SU-DHL-6 (cell line): Measurements from ENCODE around the gene GRID2.
"Not testable (repeated sequence)": the region's sequence is repeated elsewhere in the genome, so short reads cannot be mapped to it uniquely, and the experiment has no call there.

Source experiments
- H2AFZ ChIP-seq: fragments of 200-600 bp; sonication (generic); 2 replicates; pipeline ENCODE4 v1.6.1; 2014; ENCODE audit warnings: low read depth, mild to moderate bottlenecking, moderate library complexity, mixed read lengths, antibody characterized with exemption, low read length; ENCODE audit not compliant: severe bottlenecking
- H3F3A ChIP-seq: fragments of 200-600 bp; shearing (Covaris generic); 2 replicates; pipeline ENCODE4 v1.6.0; 2016; ENCODE audit warnings: antibody characterized with exemption, mild to moderate bottlenecking; ENCODE audit not compliant: insufficient read depth
- H3K27ac ChIP-seq: fragments of 200-600 bp; sonication (generic); 2 replicates; pipeline ENCODE4 v1.5.1; 2016; ENCODE audit warnings: low read depth, mild to moderate bottlenecking, low read length, moderate library complexity, mixed read lengths
- H3K27me3 ChIP-seq: fragments of 200-600 bp; sonication (generic), shearing (Covaris generic); 2 replicates; pipeline ENCODE4 v1.6.0; 2014; ENCODE audit warnings: mild to moderate bottlenecking, low read length
- H3K36me3 ChIP-seq: fragments of 200-600 bp; sonication (generic); 2 replicates; pipeline ENCODE4 v1.6.1; 2014; ENCODE audit warnings: mild to moderate bottlenecking, low read length, mixed read lengths
- H3K4me2 ChIP-seq: fragments of 300-600, 200-600 bp; shearing (Covaris generic), sonication (generic); 2 replicates; pipeline ENCODE4 v1.6.0; 2014; ENCODE audit warnings: low read length, low read depth, mild to moderate bottlenecking; ENCODE audit not compliant: poor library complexity, severe bottlenecking
- H3K4me3 ChIP-seq: fragments of 200-600 bp; sonication (generic); 2 replicates; pipeline ENCODE4 v1.5.1; 2014; ENCODE audit warnings: antibody characterized with exemption, low read length, mild to moderate bottlenecking, mixed read lengths; ENCODE audit not compliant: insufficient read depth, poor library complexity, severe bottlenecking
- H3K79me2 ChIP-seq: fragments of 200-600 bp; sonication (generic); 2 replicates; pipeline ENCODE4 v1.6.1; 2014; ENCODE audit warnings: mild to moderate bottlenecking, low read length, moderate library complexity; ENCODE audit not compliant: insufficient read depth
- H3K9ac ChIP-seq: fragments of 200-600 bp; sonication (generic); 2 replicates; pipeline ENCODE4 v1.7.0; 2014; ENCODE audit warnings: mild to moderate bottlenecking, low read length
- H3K9me2 ChIP-seq: fragments of 200-600 bp; sonication (generic); replicated peaks from 2 replicates; pipeline ENCODE4 v1.6.1; 2014; ENCODE audit warnings: low read length; ENCODE audit not compliant: insufficient read depth
- H3K9me3 ChIP-seq: fragments of 200-600 bp; sonication (generic); 2 replicates; pipeline ENCODE4 v1.6.1; 2014; ENCODE audit warnings: low read length, mixed read lengths; ENCODE audit not compliant: insufficient read depth
- H4K20me1 ChIP-seq: fragments of 200-600 bp; sonication (generic); 2 replicates; pipeline ENCODE4 v1.6.1; 2014; ENCODE audit warnings: low read depth, mild to moderate bottlenecking, antibody characterized with exemption, low read length, moderate library complexity, mixed read lengths
- EZH2phosphoT487 ChIP-seq: fragments of 200-600 bp; sonication (generic), shearing (Covaris generic); conservative IDR thresholded peaks from 2 replicates; pipeline ENCODE4 v1.6.1; 2018; ENCODE audit warnings: mild to moderate bottlenecking, antibody characterized with exemption, low read length, moderate library complexity, mixed read lengths
- TF ChIP-seq, protein P1 (sequence below): fragments of 200-600 bp; sonication (generic); IDR thresholded peaks from one replicate; pipeline ENCODE4 v1.5.1; 2017; ENCODE audit warnings: antibody characterized with exemption, mild to moderate bottlenecking, low read length, moderate library complexity; ENCODE audit not compliant: insufficient read depth, poor library complexity, severe bottlenecking

Gene GRID2

DNA sequence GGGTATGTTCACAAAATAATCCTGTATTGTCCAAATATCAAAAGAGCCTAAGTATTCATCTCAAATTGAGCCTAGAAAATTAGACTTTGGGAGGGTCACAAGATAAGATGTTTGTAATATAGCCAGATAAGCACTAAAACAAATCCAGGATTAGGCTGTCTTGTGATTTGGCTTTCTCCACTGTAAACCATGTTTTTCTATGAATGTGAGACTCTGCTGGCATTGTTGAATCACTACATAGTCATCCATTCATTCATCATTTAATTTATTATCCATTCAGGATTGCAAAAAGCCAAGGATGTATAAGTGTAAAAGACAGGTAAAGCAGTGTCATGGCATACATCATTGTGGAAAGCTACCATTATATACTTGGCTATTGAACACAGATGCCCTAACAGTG, 148.0 kb downstream of the GRID2 start:
- Histone ChIP-seq H3K4me2 (no peak overlapping the region), H2AFZ (no peak overlapping the region), H3K79me2 (no peaks in the 10 kb centered on the region), H3K9me3 (no peaks in the 10 kb centered on the region), H3K27me3 (no peaks in the 10 kb centered on the region), H3K9ac (no peak overlapping the region), H3K36me3 (no peaks in the 10 kb centered on the region), H3K27ac (no peak overlapping the region), H3K9me2 (no peaks in the 10 kb centered on the region), H3K4me3 (no peak overlapping the region), H3F3A (no peaks in the 10 kb centered on the region), H4K20me1 (no peaks in the 10 kb centered on the region)
- TF ChIP-seq EZH2phosphoT487: no peak

DNA sequence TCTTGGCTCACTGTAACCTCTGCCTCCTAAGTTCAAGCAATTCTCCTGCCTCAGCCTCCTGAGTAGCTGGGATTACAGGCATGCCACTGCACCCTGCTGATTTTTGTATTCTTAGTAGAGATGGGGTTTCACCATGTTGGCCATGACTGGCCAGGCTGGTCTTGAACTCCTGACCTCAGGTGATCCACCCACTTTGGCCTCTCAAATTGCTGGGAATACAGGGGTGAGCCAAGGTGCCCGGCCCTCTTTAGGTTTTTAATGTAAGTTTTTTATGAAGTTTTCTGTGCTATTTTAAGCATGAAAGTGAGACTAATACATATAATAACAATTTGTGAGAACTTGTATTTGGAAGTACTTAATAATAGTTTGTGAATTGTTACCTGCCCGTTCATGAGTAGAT, 148.6 kb downstream of the GRID2 start:
- H3F3A ChIP-seq, H2AFZ ChIP-seq, H3K36me3 ChIP-seq, H3K27me3 ChIP-seq, H3K9me2 ChIP-seq, H3K9me3 ChIP-seq, H3K4me2 ChIP-seq, H3K79me2 ChIP-seq, H4K20me1 ChIP-seq, H3K9ac ChIP-seq, H3K27ac ChIP-seq, H3K4me3 ChIP-seq: not testable (repeated sequence)

DNA sequence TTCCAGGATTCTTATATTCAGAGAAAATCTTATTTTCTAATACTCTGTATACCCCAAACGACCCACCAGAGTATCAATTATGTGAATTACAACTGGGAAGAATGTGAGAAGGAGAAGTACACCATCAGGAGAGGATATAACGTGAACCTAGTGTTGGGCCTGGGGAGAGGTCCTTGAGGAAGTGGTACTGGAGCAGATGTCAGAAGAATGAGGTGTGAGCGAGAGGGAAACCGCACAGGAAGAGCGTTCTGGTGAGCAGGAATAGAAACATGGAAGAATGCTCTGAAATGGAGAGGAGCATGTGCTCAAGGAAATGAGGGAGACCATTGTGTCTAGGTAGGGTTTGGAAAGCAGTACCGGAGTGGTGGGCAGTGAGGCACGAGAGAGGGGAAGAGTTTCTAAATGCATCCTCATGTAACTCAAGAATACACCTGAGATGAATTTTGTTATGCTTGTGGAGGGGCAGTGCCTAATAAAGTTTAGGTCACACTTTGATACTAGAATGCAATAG, 151.6 kb downstream of the GRID2 start:
- no peaks in the 10 kb centered on the region for H3K79me2 ChIP-seq
- H4K20me1 ChIP-seq: no peaks in the 10 kb centered on the region
- TF ChIP-seq, protein P1, sequence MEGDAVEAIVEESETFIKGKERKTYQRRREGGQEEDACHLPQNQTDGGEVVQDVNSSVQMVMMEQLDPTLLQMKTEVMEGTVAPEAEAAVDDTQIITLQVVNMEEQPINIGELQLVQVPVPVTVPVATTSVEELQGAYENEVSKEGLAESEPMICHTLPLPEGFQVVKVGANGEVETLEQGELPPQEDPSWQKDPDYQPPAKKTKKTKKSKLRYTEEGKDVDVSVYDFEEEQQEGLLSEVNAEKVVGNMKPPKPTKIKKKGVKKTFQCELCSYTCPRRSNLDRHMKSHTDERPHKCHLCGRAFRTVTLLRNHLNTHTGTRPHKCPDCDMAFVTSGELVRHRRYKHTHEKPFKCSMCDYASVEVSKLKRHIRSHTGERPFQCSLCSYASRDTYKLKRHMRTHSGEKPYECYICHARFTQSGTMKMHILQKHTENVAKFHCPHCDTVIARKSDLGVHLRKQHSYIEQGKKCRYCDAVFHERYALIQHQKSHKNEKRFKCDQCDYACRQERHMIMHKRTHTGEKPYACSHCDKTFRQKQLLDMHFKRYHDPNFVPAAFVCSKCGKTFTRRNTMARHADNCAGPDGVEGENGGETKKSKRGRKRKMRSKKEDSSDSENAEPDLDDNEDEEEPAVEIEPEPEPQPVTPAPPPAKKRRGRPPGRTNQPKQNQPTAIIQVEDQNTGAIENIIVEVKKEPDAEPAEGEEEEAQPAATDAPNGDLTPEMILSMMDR: no peak
- TF ChIP-seq EZH2phosphoT487: no peak
- no peak overlapping the region for H3K9ac ChIP-seq
- no peak overlapping the region for H3K4me3 ChIP-seq
- H3K9me3 ChIP-seq: no peaks in the 10 kb centered on the region
- no peak overlapping the region for H3K27ac ChIP-seq
- H3K9me2 ChIP-seq: no peaks in the 10 kb centered on the region
- no peaks in the 10 kb centered on the region for H3F3A ChIP-seq
- H3K27me3 ChIP-seq: no peaks in the 10 kb centered on the region
- no peak overlapping the region for H3K4me2 ChIP-seq
- H3K36me3 ChIP-seq: no peaks in the 10 kb centered on the region
- H2AFZ ChIP-seq: no peak overlapping the region

DNA sequence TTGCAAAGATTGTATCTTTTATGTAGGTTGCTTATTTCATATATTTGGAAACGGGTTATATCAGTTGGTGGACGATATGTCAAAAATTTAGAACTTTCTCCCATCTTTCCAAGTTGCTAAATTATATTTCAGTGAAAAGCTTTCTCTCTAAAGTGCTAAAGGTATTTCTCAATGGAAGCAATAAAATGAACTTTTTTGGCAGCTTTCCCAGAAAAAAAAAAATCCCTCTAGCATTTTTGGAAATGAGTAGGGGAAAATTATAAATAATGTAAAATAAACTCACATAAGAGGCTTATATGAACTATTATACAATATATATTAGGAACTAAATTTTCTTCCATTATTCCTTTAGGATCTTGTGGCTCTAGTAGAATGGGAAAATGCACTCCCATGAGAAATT, 152.2 kb downstream of the GRID2 start:
- TF ChIP-seq, protein P1: no peak
- no peak for TF ChIP-seq EZH2phosphoT487
- Histone ChIP-seq H3K9me3 (no peaks in the 10 kb centered on the region), H3K36me3 (no peaks in the 10 kb centered on the region), H3K27me3 (no peaks in the 10 kb centered on the region), H3F3A (no peaks in the 10 kb centered on the region), H3K9ac (no peak overlapping the region), H3K9me2 (no peaks in the 10 kb centered on the region), H3K4me2 (no peak overlapping the region), H3K79me2 (no peaks in the 10 kb centered on the region), H2AFZ (no peak overlapping the region), H3K4me3 (no peak overlapping the region), H3K27ac (no peak overlapping the region), H4K20me1 (no peaks in the 10 kb centered on the region)
